MCF 10A (cell line): ENCODE measurements around the gene NRP1. TPM values are rescaled to one million over a fixed set of nuclear protein-coding genes. Genes with fewer than 3 reads are reported as not detected.

Experiments used
- BruUV-seq: library from RNA; stranded (reverse); fragments of 400-500 nt; replicated peaks from 2 replicates; lab custom pipeline; 2021; lab: Mats Ljungman, UMichigan
- CTCF ChIA-PET: fragments of 300-600 bp; sonication (Branson Sonifier 250); formaldehyde crosslinking; extraction: SDS; loops from one replicate; lab custom pipeline; 2021; ENCODE audit warnings: antibody characterized with exemption, inconsistent platforms; lab: Yijun Ruan, JAX
- POLR2A ChIA-PET: fragments of 300-600, 350-650 bp; sonication (Branson Sonifier 250); formaldehyde crosslinking; extraction: SDS; loops from one replicate; lab custom pipeline; 2020; ENCODE audit warnings: antibody characterized with exemption, inconsistent platforms; lab: Yijun Ruan, JAX
- DNase-seq: peaks from one replicate; pipeline ENCODE4 v3.0.0-alpha.2; 2018; ENCODE audit not compliant: unreplicated experiment
- H3K27ac Mint-ChIP-seq: one replicate; pipeline ENCODE4 v1.8.0; 2022; ENCODE audit warnings: mild to moderate bottlenecking, low read depth, mixed read lengths; ENCODE audit not compliant: unreplicated experiment
- H3K27me3 Mint-ChIP-seq: one replicate; pipeline ENCODE4 v1.8.0; 2022; ENCODE audit warnings: mixed read lengths; ENCODE audit not compliant: insufficient read depth, unreplicated experiment
- H3K36me3 Mint-ChIP-seq: one replicate; pipeline ENCODE4 v1.8.0; 2022; ENCODE audit warnings: mild to moderate bottlenecking, moderate library complexity, mixed read lengths; ENCODE audit not compliant: insufficient read depth, unreplicated experiment
- H3K4me1 Mint-ChIP-seq: one replicate; pipeline ENCODE4 v1.8.0; 2022; ENCODE audit warnings: mixed read lengths; ENCODE audit not compliant: insufficient read depth, unreplicated experiment
- H3K4me3 Mint-ChIP-seq: one replicate; pipeline ENCODE4 v1.8.0; 2022; ENCODE audit warnings: mild to moderate bottlenecking, moderate library complexity, mixed read lengths; ENCODE audit not compliant: unreplicated experiment
- H3K9me3 Mint-ChIP-seq: one replicate; pipeline ENCODE4 v1.8.0; 2022; ENCODE audit warnings: mixed read lengths; ENCODE audit not compliant: unreplicated experiment
- CTCF ChIP-seq: fragments of 200-600 bp; IDR thresholded peaks from one replicate; pipeline ENCODE4 v1.8.0; 2022; ENCODE audit warnings: antibody characterized with exemption, mild to moderate bottlenecking; ENCODE audit not compliant: unreplicated experiment
- intact Hi-C: fragments of 100-400 bp; cut with micrococcal nuclease; formaldehyde crosslinking; loops from 2 replicates; pipeline ENCODE4 v1.14.1; 2022
- total RNA-seq: library from RNA; stranded (reverse); gene quantifications from 2 replicates; pipeline ENCODE4 v1.2.3, GENCODE V29; 2022

Gene NRP1
- total RNA-seq, 1 experiment from 2014 or later = 66.6 TPM

- H3K4me3 Mint-ChIP-seq = no peak overlapping the region
- TF ChIP-seq CTCF = no peak
- intact Hi-C loops = no loop called here
- BruUV-seq = no TSS peak
- ChIA-PET CTCF (no interaction called here), POLR2A (no interaction called here)
- no peaks in the 10 kb centered on the region for H3K36me3 Mint-ChIP-seq
- peaks cover 17% of the 10 kb centered on the region for H3K4me1 Mint-ChIP-seq
- no peaks in the 10 kb centered on the region for H3K9me3 Mint-ChIP-seq
- DNase-seq = peak; percentile 81
- H3K27me3 Mint-ChIP-seq = no peaks in the 10 kb centered on the region
- no peak overlapping the region for H3K27ac Mint-ChIP-seq
Measured at GRCh38 chr10:33352175-33352574, 17.7 kb upstream of the NRP1 start.

GRCh38 chr10:33350041-33350440, 15.6 kb upstream of the NRP1 start:
- intact Hi-C loops = no loop called here
- Mint-ChIP-seq H3K27ac (no peak overlapping the region), H3K4me1 (peaks cover 22% of the 10 kb centered on the region), H3K36me3 (no peaks in the 10 kb centered on the region), H3K27me3 (no peaks in the 10 kb centered on the region), H3K4me3 (no peak overlapping the region), H3K9me3 (no peaks in the 10 kb centered on the region)
- CTCF ChIA-PET = no interaction called here
- DNase-seq = no peak
- no TSS peak for BruUV-seq
- POLR2A ChIA-PET = no interaction called here
- TF ChIP-seq CTCF = no peak

GRCh38 chr10:33349268-33349667, 14.8 kb upstream of the NRP1 start:
- ChIA-PET POLR2A (no interaction called here), CTCF (interaction anchor here (0.6 kb wide), 2 partner anchors 23 to 729 kb away, joined by 3 to 5 read pairs; no protein-coding TSS in a partner anchor)
- H3K4me3 Mint-ChIP-seq = no peak overlapping the region
- intact Hi-C loops = no loop called here
- BruUV-seq = no TSS peak
- H3K9me3 Mint-ChIP-seq = no peaks in the 10 kb centered on the region
- peaks cover 27% of the 10 kb centered on the region for H3K4me1 Mint-ChIP-seq
- no peaks in the 10 kb centered on the region for H3K27me3 Mint-ChIP-seq
- H3K36me3 Mint-ChIP-seq = no peaks in the 10 kb centered on the region
- TF ChIP-seq CTCF = no peak
- no peak for DNase-seq
- H3K27ac Mint-ChIP-seq = no peak overlapping the region

GRCh38 chr10:33347211-33347610, 12.7 kb upstream of the NRP1 start:
- TF ChIP-seq CTCF = no peak
- Mint-ChIP-seq H3K4me1 (peaks cover 24% of the 10 kb centered on the region), H3K27me3 (no peaks in the 10 kb centered on the region), H3K27ac (no peak overlapping the region), H3K4me3 (no peak overlapping the region), H3K9me3 (no peaks in the 10 kb centered on the region), H3K36me3 (no peaks in the 10 kb centered on the region)
- POLR2A ChIA-PET = no interaction called here
- CTCF ChIA-PET = no interaction called here
- intact Hi-C loops = no loop called here
- no TSS peak for BruUV-seq
- DNase-seq = peak; percentile 3
